ENCODE data around the gene SH3GLB2.
A peak's percentile ranks its signal among the peaks of the same experiment; 100 is the strongest.
"Not testable (repeated sequence)": the region's sequence is repeated elsewhere in the genome, so short reads cannot be mapped to it uniquely, and the experiment has no call there.

Gene SH3GLB2

DNA sequence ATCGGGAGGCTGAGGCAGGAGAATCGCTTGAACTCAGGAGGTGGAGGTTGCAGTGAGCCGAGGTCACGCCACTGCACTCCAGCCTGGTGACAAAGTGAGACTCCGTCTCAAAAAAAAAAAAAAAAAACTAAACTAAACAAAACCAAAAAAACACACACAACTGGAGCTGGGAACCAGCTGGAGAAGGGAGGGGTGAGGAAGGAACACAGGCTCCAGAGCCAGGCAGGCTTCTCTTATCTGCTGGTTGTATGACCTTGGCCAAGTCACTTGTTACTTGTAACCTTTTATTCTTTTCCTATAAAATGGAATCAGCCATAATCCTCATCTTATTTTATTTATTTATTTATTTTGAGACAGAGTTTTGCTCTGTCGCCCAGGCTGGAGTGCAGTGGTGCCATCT, 24.0 kb downstream of the SH3GLB2 start:
- H3K4me1 ChIP-seq (ENCODE audit: control insufficient read depth in 5 of 5, insufficient read depth in 5 of 5, low read length in 5 of 5): peaks cover 0 to 16% (median 9%) of the 10 kb centered on the region in 5 donors
- H3K36me3 ChIP-seq (ENCODE audit: control insufficient read depth in 5 of 5, insufficient read depth in 5 of 5, low read length in 5 of 5): peaks cover 0 to 89% (median 70%) of the 10 kb centered on the region in 5 donors
- H3K4me3 ChIP-seq (ENCODE audit: low read depth in 1 of 5, low read length in 5 of 5); H3K27ac ChIP-seq (ENCODE audit: low read depth, low read length); H3K9me3 ChIP-seq (ENCODE audit: control insufficient read depth in 5 of 5, low read length in 5 of 5); H3K9ac ChIP-seq (ENCODE audit: low read length in 5 of 5); H3K27me3 ChIP-seq (ENCODE audit: control insufficient read depth in 5 of 5, insufficient read depth in 4 of 5, low read length in 5 of 5): not testable (repeated sequence)

- Histone ChIP-seq H3K4me3 (ENCODE audit: low read depth in 1 of 5, low read length in 5 of 5) (no peak overlapping the region), H3K27me3 (ENCODE audit: control insufficient read depth in 5 of 5, insufficient read depth in 4 of 5, low read length in 5 of 5) (no peaks in the 10 kb centered on the region), H3K9ac (ENCODE audit: low read length in 5 of 5) (peak overlapping the region in 1 of 5 donors; percentile 43), H3K27ac (ENCODE audit: low read depth, low read length) (no peak overlapping the region), H3K4me1 (ENCODE audit: control insufficient read depth in 5 of 5, insufficient read depth in 5 of 5, low read length in 5 of 5) (peaks cover 0 to 16% (median 9%) of the 10 kb centered on the region in 5 donors), H3K9me3 (ENCODE audit: control insufficient read depth in 5 of 5, low read length in 5 of 5) (no peaks in the 10 kb centered on the region), H3K36me3 (ENCODE audit: control insufficient read depth in 5 of 5, insufficient read depth in 5 of 5, low read length in 5 of 5) (peaks cover 0 to 89% (median 70%) of the 10 kb centered on the region in 5 donors)
These were observed 25.1 kb downstream of the SH3GLB2 start for GRCh38 chr9:129002992-129003391.

DNA sequence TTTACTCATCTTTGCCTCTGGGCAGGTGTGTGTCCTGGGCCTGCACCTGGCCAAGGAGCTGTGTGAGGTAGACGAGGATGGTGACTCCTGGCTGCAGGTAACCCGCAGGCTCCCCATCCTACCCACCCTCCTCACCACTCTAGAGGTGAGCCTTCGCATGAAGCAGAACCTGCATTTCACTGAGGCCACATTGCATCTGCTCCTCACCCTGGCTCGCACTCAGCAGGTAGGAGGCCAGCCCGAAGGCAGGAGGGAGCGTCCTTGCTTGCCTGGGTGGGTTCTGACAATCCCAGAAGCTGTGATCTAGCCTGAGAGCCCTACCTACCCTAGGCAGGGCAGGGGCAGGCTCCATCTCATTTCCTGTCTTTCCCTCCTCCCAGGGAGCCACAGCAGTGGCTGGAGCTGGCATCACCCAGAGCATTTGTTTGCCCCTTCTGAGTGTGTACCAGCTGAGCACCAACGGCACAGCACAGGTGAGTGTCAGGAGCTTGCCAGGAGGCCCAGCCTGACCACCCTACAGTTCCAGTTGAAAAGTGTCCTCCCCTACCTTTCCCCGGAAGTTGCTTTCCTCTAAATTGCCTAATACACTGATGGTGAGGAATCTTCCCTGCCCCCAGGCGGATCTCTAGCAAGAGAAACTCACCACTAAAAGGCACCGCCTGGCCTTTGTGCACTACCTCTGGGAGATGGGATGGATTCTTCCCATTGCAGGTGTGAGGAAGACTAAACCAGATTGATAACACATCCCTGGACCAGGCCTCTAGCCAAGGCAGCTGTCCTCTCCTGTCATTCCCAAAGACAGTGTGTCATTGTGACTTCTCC, 26.4 kb downstream of the SH3GLB2 start:
- Histone ChIP-seq H3K27ac (ENCODE audit: low read depth, low read length) (no peak overlapping the region), H3K9me3 (ENCODE audit: control insufficient read depth in 5 of 5, low read length in 5 of 5) (no peaks in the 10 kb centered on the region), H3K9ac (ENCODE audit: low read length in 5 of 5) (no peak overlapping the region), H3K27me3 (ENCODE audit: control insufficient read depth in 5 of 5, insufficient read depth in 4 of 5, low read length in 5 of 5) (no peaks in the 10 kb centered on the region), H3K36me3 (ENCODE audit: control insufficient read depth in 5 of 5, insufficient read depth in 5 of 5, low read length in 5 of 5) (peaks cover 1 to 92% (median 79%) of the 10 kb centered on the region in 5 donors), H3K4me1 (ENCODE audit: control insufficient read depth in 5 of 5, insufficient read depth in 5 of 5, low read length in 5 of 5) (peaks cover 0 to 4% (median 4%) of the 10 kb centered on the region in 5 donors), H3K4me3 (ENCODE audit: low read depth in 1 of 5, low read length in 5 of 5) (no peak overlapping the region)

GRCh38 chr9:128999581-129000206, 28.4 kb downstream of the SH3GLB2 start:
- peaks cover 0 to 3% (median 0%) of the 10 kb centered on the region in 5 donors for H3K4me1 ChIP-seq (ENCODE audit: control insufficient read depth in 5 of 5, insufficient read depth in 5 of 5, low read length in 5 of 5)
- H3K9me3 ChIP-seq (ENCODE audit: control insufficient read depth in 5 of 5, low read length in 5 of 5): no peaks in the 10 kb centered on the region
- peaks cover 2 to 90% (median 78%) of the 10 kb centered on the region in 5 donors for H3K36me3 ChIP-seq (ENCODE audit: control insufficient read depth in 5 of 5, insufficient read depth in 5 of 5, low read length in 5 of 5)
- H3K27me3 ChIP-seq (ENCODE audit: control insufficient read depth in 5 of 5, insufficient read depth in 4 of 5, low read length in 5 of 5): no peaks in the 10 kb centered on the region
- H3K4me3 ChIP-seq (ENCODE audit: low read depth in 1 of 5, low read length in 5 of 5): no peak overlapping the region
- no peak overlapping the region for H3K9ac ChIP-seq (ENCODE audit: low read length in 5 of 5)
- H3K27ac ChIP-seq (ENCODE audit: low read depth, low read length): no peak overlapping the region

DNA sequence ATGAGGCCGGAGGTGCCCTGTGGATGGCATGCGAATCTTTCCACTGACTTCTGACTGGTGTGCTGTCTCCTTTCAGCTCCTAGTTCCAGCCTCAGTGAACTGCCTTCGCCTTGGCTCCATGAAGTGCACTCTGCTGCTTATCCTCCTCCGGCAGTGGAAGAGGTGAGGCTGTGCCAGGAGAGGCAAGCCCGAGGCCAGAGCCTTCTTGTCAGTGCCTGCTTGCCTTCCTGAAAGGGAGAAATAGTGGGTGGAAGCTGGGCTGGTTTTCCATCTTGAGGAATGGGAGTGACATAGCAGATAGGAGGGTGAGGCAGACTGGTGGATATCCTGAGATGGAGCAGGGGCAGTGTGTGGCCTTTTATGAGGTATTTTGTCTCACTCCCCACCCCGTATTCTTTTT, 29.7 kb downstream of the SH3GLB2 start:
- Histone ChIP-seq H3K4me3 (ENCODE audit: low read depth in 1 of 5, low read length in 5 of 5) (no peak overlapping the region), H3K9me3 (ENCODE audit: control insufficient read depth in 5 of 5, low read length in 5 of 5) (no peaks in the 10 kb centered on the region), H3K27me3 (ENCODE audit: control insufficient read depth in 5 of 5, insufficient read depth in 4 of 5, low read length in 5 of 5) (no peaks in the 10 kb centered on the region), H3K9ac (ENCODE audit: low read length in 5 of 5) (no peak overlapping the region), H3K4me1 (ENCODE audit: control insufficient read depth in 5 of 5, insufficient read depth in 5 of 5, low read length in 5 of 5) (peaks cover 0 to 3% (median 0%) of the 10 kb centered on the region in 5 donors), H3K36me3 (ENCODE audit: control insufficient read depth in 5 of 5, insufficient read depth in 5 of 5, low read length in 5 of 5) (peaks cover 9 to 95% (median 89%) of the 10 kb centered on the region in 5 donors), H3K27ac (ENCODE audit: low read depth, low read length) (no peak overlapping the region)

- peaks cover 14 to 93% (median 76%) of the 10 kb centered on the region in 5 donors for H3K36me3 ChIP-seq (ENCODE audit: control insufficient read depth in 5 of 5, insufficient read depth in 5 of 5, low read length in 5 of 5)
- H3K9ac ChIP-seq (ENCODE audit: low read length in 5 of 5): no peak overlapping the region
- H3K4me3 ChIP-seq (ENCODE audit: low read depth in 1 of 5, low read length in 5 of 5): no peak overlapping the region
- H3K4me1 ChIP-seq (ENCODE audit: control insufficient read depth in 5 of 5, insufficient read depth in 5 of 5, low read length in 5 of 5): peaks cover 0 to 3% (median 0%) of the 10 kb centered on the region in 5 donors
- H3K27me3 ChIP-seq (ENCODE audit: control insufficient read depth in 5 of 5, insufficient read depth in 4 of 5, low read length in 5 of 5): no peaks in the 10 kb centered on the region
- H3K9me3 ChIP-seq (ENCODE audit: control insufficient read depth in 5 of 5, low read length in 5 of 5): no peaks in the 10 kb centered on the region
- H3K27ac ChIP-seq (ENCODE audit: low read depth, low read length): no peak overlapping the region
These were observed 32.3 kb downstream of the SH3GLB2 start for GRCh38 chr9:128995791-128996190.

- Histone ChIP-seq H3K4me1 (ENCODE audit: control insufficient read depth in 5 of 5, insufficient read depth in 5 of 5, low read length in 5 of 5) (peaks cover 0 to 4% (median 3%) of the 10 kb centered on the region in 5 donors), H3K27me3 (ENCODE audit: control insufficient read depth in 5 of 5, insufficient read depth in 4 of 5, low read length in 5 of 5) (no peaks in the 10 kb centered on the region), H3K9me3 (ENCODE audit: control insufficient read depth in 5 of 5, low read length in 5 of 5) (no peaks in the 10 kb centered on the region), H3K9ac (ENCODE audit: low read length in 5 of 5) (no peak overlapping the region), H3K27ac (ENCODE audit: low read depth, low read length) (no peak overlapping the region), H3K36me3 (ENCODE audit: control insufficient read depth in 5 of 5, insufficient read depth in 5 of 5, low read length in 5 of 5) (peaks cover 14 to 81% (median 65%) of the 10 kb centered on the region in 5 donors), H3K4me3 (ENCODE audit: low read depth in 1 of 5, low read length in 5 of 5) (no peak overlapping the region)
These were observed 35.1 kb downstream of the SH3GLB2 start for GRCh38 chr9:128992995-128993394.

GRCh38 chr9:128987805-128988204, 40.3 kb downstream of the SH3GLB2 start:
- H3K4me1 ChIP-seq (ENCODE audit: control insufficient read depth in 5 of 5, insufficient read depth in 5 of 5, low read length in 5 of 5): peaks cover 0 to 14% (median 6%) of the 10 kb centered on the region in 5 donors
- peak overlapping the region in 2 of 5 donors; percentile 47 to 48 for H3K4me3 ChIP-seq (ENCODE audit: low read depth in 1 of 5, low read length in 5 of 5)
- H3K9me3 ChIP-seq (ENCODE audit: control insufficient read depth in 5 of 5, low read length in 5 of 5): no peaks in the 10 kb centered on the region
- H3K27me3 ChIP-seq (ENCODE audit: control insufficient read depth in 5 of 5, insufficient read depth in 4 of 5, low read length in 5 of 5): no peaks in the 10 kb centered on the region
- H3K27ac ChIP-seq (ENCODE audit: low read depth, low read length): peak overlapping the region; percentile 38
- peaks cover 24 to 85% (median 64%) of the 10 kb centered on the region in 5 donors for H3K36me3 ChIP-seq (ENCODE audit: control insufficient read depth in 5 of 5, insufficient read depth in 5 of 5, low read length in 5 of 5)
- no peak overlapping the region for H3K9ac ChIP-seq (ENCODE audit: low read length in 5 of 5)

- H3K4me3 ChIP-seq (ENCODE audit: low read depth in 1 of 5, low read length in 5 of 5): no peak overlapping the region
- H3K27me3 ChIP-seq (ENCODE audit: control insufficient read depth in 5 of 5, insufficient read depth in 4 of 5, low read length in 5 of 5): no peaks in the 10 kb centered on the region
- H3K9me3 ChIP-seq (ENCODE audit: control insufficient read depth in 5 of 5, low read length in 5 of 5): no peaks in the 10 kb centered on the region
- peaks cover 23 to 87% (median 63%) of the 10 kb centered on the region in 5 donors for H3K36me3 ChIP-seq (ENCODE audit: control insufficient read depth in 5 of 5, insufficient read depth in 5 of 5, low read length in 5 of 5)
- peaks cover 0 to 16% (median 8%) of the 10 kb centered on the region in 5 donors for H3K4me1 ChIP-seq (ENCODE audit: control insufficient read depth in 5 of 5, insufficient read depth in 5 of 5, low read length in 5 of 5)
- H3K27ac ChIP-seq (ENCODE audit: low read depth, low read length): no peak overlapping the region
- no peak overlapping the region for H3K9ac ChIP-seq (ENCODE audit: low read length in 5 of 5)
These were observed 41.5 kb downstream of the SH3GLB2 start for GRCh38 chr9:128986671-128987070.

GRCh38 chr9:128983536-128983935, 44.6 kb downstream of the SH3GLB2 start:
- H3K4me1 ChIP-seq (ENCODE audit: control insufficient read depth in 5 of 5, insufficient read depth in 5 of 5, low read length in 5 of 5): peaks cover 0 to 16% (median 8%) of the 10 kb centered on the region in 5 donors
- H3K9me3 ChIP-seq (ENCODE audit: control insufficient read depth in 5 of 5, low read length in 5 of 5): no peaks in the 10 kb centered on the region
- no peaks in the 10 kb centered on the region for H3K27me3 ChIP-seq (ENCODE audit: control insufficient read depth in 5 of 5, insufficient read depth in 4 of 5, low read length in 5 of 5)
- H3K9ac ChIP-seq (ENCODE audit: low read length in 5 of 5): no peak overlapping the region
- no peak overlapping the region for H3K27ac ChIP-seq (ENCODE audit: low read depth, low read length)
- no peak overlapping the region for H3K4me3 ChIP-seq (ENCODE audit: low read depth in 1 of 5, low read length in 5 of 5)
- peaks cover 44 to 97% (median 79%) of the 10 kb centered on the region in 5 donors for H3K36me3 ChIP-seq (ENCODE audit: control insufficient read depth in 5 of 5, insufficient read depth in 5 of 5, low read length in 5 of 5)

All from subcutaneous abdominal adipose tissue (tissue), 5 donors.